SU-DHL-6 (cell line): ENCODE results near the gene CD96.

Source experiments
- H2AFZ ChIP-seq: fragments of 200-600 bp; sonication (generic); 2 replicates; pipeline ENCODE4 v1.6.1; 2014; ENCODE audit warnings: low read depth, mild to moderate bottlenecking, moderate library complexity, mixed read lengths, antibody characterized with exemption, low read length; ENCODE audit not compliant: severe bottlenecking
- H3F3A ChIP-seq: fragments of 200-600 bp; shearing (Covaris generic); 2 replicates; pipeline ENCODE4 v1.6.0; 2016; ENCODE audit warnings: antibody characterized with exemption, mild to moderate bottlenecking; ENCODE audit not compliant: insufficient read depth
- H3K27ac ChIP-seq: fragments of 200-600 bp; sonication (generic); 2 replicates; pipeline ENCODE4 v1.5.1; 2016; ENCODE audit warnings: low read depth, mild to moderate bottlenecking, low read length, moderate library complexity, mixed read lengths
- H3K27me3 ChIP-seq: fragments of 200-600 bp; sonication (generic), shearing (Covaris generic); 2 replicates; pipeline ENCODE4 v1.6.0; 2014; ENCODE audit warnings: mild to moderate bottlenecking, low read length
- H3K36me3 ChIP-seq: fragments of 200-600 bp; sonication (generic); 2 replicates; pipeline ENCODE4 v1.6.1; 2014; ENCODE audit warnings: mild to moderate bottlenecking, low read length, mixed read lengths
- H3K4me2 ChIP-seq: fragments of 300-600, 200-600 bp; shearing (Covaris generic), sonication (generic); 2 replicates; pipeline ENCODE4 v1.6.0; 2014; ENCODE audit warnings: low read length, low read depth, mild to moderate bottlenecking; ENCODE audit not compliant: poor library complexity, severe bottlenecking
- H3K4me3 ChIP-seq: fragments of 200-600 bp; sonication (generic); 2 replicates; pipeline ENCODE4 v1.5.1; 2014; ENCODE audit warnings: antibody characterized with exemption, low read length, mild to moderate bottlenecking, mixed read lengths; ENCODE audit not compliant: insufficient read depth, poor library complexity, severe bottlenecking
- H3K79me2 ChIP-seq: fragments of 200-600 bp; sonication (generic); 2 replicates; pipeline ENCODE4 v1.6.1; 2014; ENCODE audit warnings: mild to moderate bottlenecking, low read length, moderate library complexity; ENCODE audit not compliant: insufficient read depth
- H3K9ac ChIP-seq: fragments of 200-600 bp; sonication (generic); 2 replicates; pipeline ENCODE4 v1.7.0; 2014; ENCODE audit warnings: mild to moderate bottlenecking, low read length
- H3K9me2 ChIP-seq: fragments of 200-600 bp; sonication (generic); replicated peaks from 2 replicates; pipeline ENCODE4 v1.6.1; 2014; ENCODE audit warnings: low read length; ENCODE audit not compliant: insufficient read depth
- H3K9me3 ChIP-seq: fragments of 200-600 bp; sonication (generic); 2 replicates; pipeline ENCODE4 v1.6.1; 2014; ENCODE audit warnings: low read length, mixed read lengths; ENCODE audit not compliant: insufficient read depth
- H4K20me1 ChIP-seq: fragments of 200-600 bp; sonication (generic); 2 replicates; pipeline ENCODE4 v1.6.1; 2014; ENCODE audit warnings: low read depth, mild to moderate bottlenecking, antibody characterized with exemption, low read length, moderate library complexity, mixed read lengths
- CTCF ChIP-seq: fragments of 200-600 bp; sonication (generic); IDR thresholded peaks from one replicate; pipeline ENCODE4 v1.5.1; 2017; ENCODE audit warnings: antibody characterized with exemption, mild to moderate bottlenecking, low read length, moderate library complexity; ENCODE audit not compliant: insufficient read depth, poor library complexity, severe bottlenecking
- EZH2phosphoT487 ChIP-seq: fragments of 200-600 bp; sonication (generic), shearing (Covaris generic); conservative IDR thresholded peaks from 2 replicates; pipeline ENCODE4 v1.6.1; 2018; ENCODE audit warnings: mild to moderate bottlenecking, antibody characterized with exemption, low read length, moderate library complexity, mixed read lengths

CD96 gene

GRCh38 chr3:111594205-111594604 is 52.2 kb downstream of the CD96 start:
- Histone ChIP-seq H2AFZ (no peak overlapping the region), H3K9me2 (no peaks in the 10 kb centered on the region), H3K9me3 (no peaks in the 10 kb centered on the region), H3K4me2 (no peak overlapping the region), H3K4me3 (no peak overlapping the region), H3F3A (no peaks in the 10 kb centered on the region), H3K36me3 (no peaks in the 10 kb centered on the region), H3K27me3 (no peaks in the 10 kb centered on the region), H3K9ac (no peak overlapping the region), H3K79me2 (no peaks in the 10 kb centered on the region), H4K20me1 (no peaks in the 10 kb centered on the region), H3K27ac (no peak overlapping the region)
- TF ChIP-seq EZH2phosphoT487 (no peak), CTCF (no peak)

- Histone ChIP-seq H2AFZ (no peak overlapping the region), H3K9ac (no peak overlapping the region), H4K20me1 (no peaks in the 10 kb centered on the region), H3K9me2 (no peaks in the 10 kb centered on the region), H3K4me3 (no peak overlapping the region), H3K4me2 (no peak overlapping the region), H3K79me2 (no peaks in the 10 kb centered on the region), H3F3A (no peaks in the 10 kb centered on the region), H3K27ac (no peak overlapping the region), H3K36me3 (no peaks in the 10 kb centered on the region), H3K27me3 (no peaks in the 10 kb centered on the region), H3K9me3 (no peaks in the 10 kb centered on the region)
- TF ChIP-seq EZH2phosphoT487 = no peak
Measured at GRCh38 chr3:111594781-111595180, 52.8 kb downstream of the CD96 start.

- TF ChIP-seq EZH2phosphoT487 (no peak), CTCF (no peak)
- Histone ChIP-seq H3K9me3 (no peaks in the 10 kb centered on the region), H3K27me3 (no peaks in the 10 kb centered on the region), H3K27ac (no peak within 1 kb of the TSS), H3K9me2 (no peaks in the 10 kb centered on the region), H3K79me2 (no peaks in the 10 kb centered on the region), H4K20me1 (no peaks in the 10 kb centered on the region), H3K4me2 (no peak within 1 kb of the TSS), H3K9ac (no peak within 1 kb of the TSS), H2AFZ (no peak within 1 kb of the TSS), H3K36me3 (no peaks in the 10 kb centered on the region), H3K4me3 (no peak within 1 kb of the TSS), H3F3A (no peaks in the 10 kb centered on the region)
Measured at GRCh38 chr3:111595232-111595631, 53.2 kb downstream of the CD96 start, which contains the start of gene ZBED2. Gene ZBED2, minus strand, starts transcription at chr3:111595346. Its CDS starts 1,145 bp downstream, at chr3:111594201.

- no peaks in the 10 kb centered on the region for H3K79me2 ChIP-seq
- H3K36me3 ChIP-seq = no peaks in the 10 kb centered on the region
- TF ChIP-seq CTCF = no peak
- no peak for TF ChIP-seq EZH2phosphoT487
- no peaks in the 10 kb centered on the region for H3K9me3 ChIP-seq
- no peak overlapping the region for H3K4me3 ChIP-seq
- no peak overlapping the region for H2AFZ ChIP-seq
- H4K20me1 ChIP-seq = no peaks in the 10 kb centered on the region
- no peak overlapping the region for H3K9ac ChIP-seq
- H3F3A ChIP-seq = no peaks in the 10 kb centered on the region
- no peak overlapping the region for H3K27ac ChIP-seq
- H3K9me2 ChIP-seq = no peaks in the 10 kb centered on the region
- H3K4me2 ChIP-seq = no peak overlapping the region
- no peaks in the 10 kb centered on the region for H3K27me3 ChIP-seq
Measured at GRCh38 chr3:111596328-111596727, 54.3 kb downstream of the CD96 start.
